Gastrocnemius medialis (tissue), 4 donors: ENCODE results near the gene KHNYN. TPM values are rescaled to one million over a fixed set of nuclear protein-coding genes. Genes with fewer than 3 reads are reported as not detected.
A peak's percentile ranks its signal among the peaks of the same experiment; 100 is the strongest.

Source experiments
- ATAC-seq, 2 donors: fragments of 150-250 bp; one replicate each; pipeline ENCODE4 v1.9.1; 2016
- DNase-seq, 2 donors: peaks; one replicate each; pipeline ENCODE4 v3.0.0-alpha.2; 2019
- H3K27ac ChIP-seq, 4 donors: fragments of 200-600 bp; sonication (generic); 1 replicate in 1 of 4; 2 replicates in 3 of 4; pipeline ENCODE4 v1.5.1; 2016 to 2018; ENCODE audit warnings: mild to moderate bottlenecking in 2 of 4, moderate library complexity in 1 of 4
- H3K27me3 ChIP-seq, 3 donors: fragments of 200-600 bp; sonication (generic) in 2 of 3; 1 replicate in 1 of 3; 2 replicates in 2 of 3; pipeline versions ENCODE4 v1.5.1 to v1.6.0; 2016 to 2019; ENCODE audit warnings: mild to moderate bottlenecking in 1 of 3, moderate library complexity in 1 of 3
- H3K36me3 ChIP-seq, 2 donors: fragments of 200-600 bp; sonication (generic) in 1 of 2; one replicate each; pipeline ENCODE4 v1.5.1; 2017 to 2018
- H3K4me1 ChIP-seq, 2 donors: fragments of 200-600 bp; sonication (generic) in 1 of 2; one replicate each; pipeline ENCODE4 v1.5.1; 2016 to 2017; ENCODE audit warnings: mild to moderate bottlenecking in 2 of 2
- H3K4me3 ChIP-seq, 4 donors: fragments of 200-600 bp; sonication (generic) in 3 of 4; 1 replicate in 1 of 4; 2 replicates in 3 of 4; pipeline ENCODE4 v1.5.1; 2016 to 2019; ENCODE audit warnings: mild to moderate bottlenecking in 2 of 4
- H3K9me3 ChIP-seq, 3 donors: fragments of 200-600 bp; sonication (generic) in 2 of 3; 1 replicate in 1 of 3; 2 replicates in 2 of 3; pipeline ENCODE4 v1.5.1; 2016 to 2019
- POLR2A ChIP-seq, 2 donors: fragments of 450-650 bp; IDR thresholded peaks; one replicate each; pipeline ENCODE4 v1.6.1; 2017; ENCODE audit warnings: antibody characterized with exemption in 2 of 2, mild to moderate bottlenecking in 2 of 2, moderate library complexity in 2 of 2
- in situ Hi-C, 4 donors: fragments of 200-750 bp; cut with MboI; loops; one replicate each; pipeline versions ENCODE4 v1.15.0 to v1.8.0; 2017; ENCODE audit warnings: low sequenced_read_pairs in 4 of 4
- intact Hi-C: fragments of 100-400 bp; cut with DNase I; formaldehyde crosslinking; loops from one replicate; pipeline ENCODE4 v1.15.1; 2023; ENCODE audit warnings: low total_unique reads
- total RNA-seq, 4 donors: library from RNA; depleted of rRNA; stranded (reverse); fragments of >200 nt; gene quantifications; one replicate each; pipeline versions ENCODE4 v1.1.0 to v1.2.3, GENCODE V29; 2016
- TF ChIP-seq, protein P1 (sequence below), 5 experiments: fragments of 450-650 bp in 3 of 5; fragments of 200-600 bp in 2 of 5; sonication (generic) in 2 of 5; IDR thresholded peaks in 4 of 5; conservative IDR thresholded peaks in 1 of 5; 1 replicate in 4 of 5; 2 replicates in 1 of 5; pipeline ENCODE4 v1.5.1; 2016 to 2019; ENCODE audit warnings: antibody characterized with exemption in 5 of 5, mild to moderate bottlenecking in 3 of 5, moderate library complexity in 3 of 5

Gene KHNYN
- total RNA-seq, 4 donors from 2014 or later, result 35.1 to 50.5 (median 44.7) TPM

DNA sequence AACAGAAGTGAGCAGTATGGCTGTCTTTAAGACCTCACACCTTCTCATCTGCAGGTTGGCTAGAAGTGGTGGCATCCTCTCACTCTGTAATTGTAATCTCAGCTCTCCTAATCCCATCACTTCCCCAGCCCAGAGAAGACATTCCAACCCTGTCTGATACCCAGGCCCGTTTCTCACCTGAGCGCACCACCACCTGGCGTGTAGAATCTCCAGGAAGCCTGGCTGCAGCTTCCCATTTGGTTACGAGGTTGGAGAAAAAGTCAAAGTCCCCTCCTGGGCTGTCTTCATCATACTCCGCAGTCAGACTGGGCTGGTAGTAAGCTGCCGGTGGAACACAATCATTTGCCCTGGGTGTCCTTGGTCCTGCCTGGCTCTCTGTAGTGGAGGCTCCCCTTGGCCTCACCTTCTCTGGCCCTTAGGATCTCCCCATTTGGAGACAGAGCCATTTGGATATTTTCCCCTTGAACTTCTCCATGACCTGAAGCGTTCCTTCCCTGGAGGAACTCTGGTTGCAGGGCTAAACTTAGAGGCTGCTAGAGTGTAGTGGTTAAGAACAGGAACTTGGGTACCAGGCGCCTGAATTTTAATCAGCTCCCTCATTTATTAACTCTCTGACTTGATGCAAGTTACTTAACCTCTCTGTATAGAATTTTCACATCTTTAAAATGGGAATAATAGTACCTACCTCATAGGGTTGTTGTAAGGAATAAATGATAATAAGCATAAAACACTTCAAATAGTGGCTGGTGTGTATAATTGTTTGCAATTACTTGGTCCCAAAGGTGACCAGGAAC lies 11.0 kb downstream of the KHNYN start:
- TF ChIP-seq POLR2A (IDR thresholded peaks at IDR 0.05), result no peak
- TF ChIP-seq, protein P1, sequence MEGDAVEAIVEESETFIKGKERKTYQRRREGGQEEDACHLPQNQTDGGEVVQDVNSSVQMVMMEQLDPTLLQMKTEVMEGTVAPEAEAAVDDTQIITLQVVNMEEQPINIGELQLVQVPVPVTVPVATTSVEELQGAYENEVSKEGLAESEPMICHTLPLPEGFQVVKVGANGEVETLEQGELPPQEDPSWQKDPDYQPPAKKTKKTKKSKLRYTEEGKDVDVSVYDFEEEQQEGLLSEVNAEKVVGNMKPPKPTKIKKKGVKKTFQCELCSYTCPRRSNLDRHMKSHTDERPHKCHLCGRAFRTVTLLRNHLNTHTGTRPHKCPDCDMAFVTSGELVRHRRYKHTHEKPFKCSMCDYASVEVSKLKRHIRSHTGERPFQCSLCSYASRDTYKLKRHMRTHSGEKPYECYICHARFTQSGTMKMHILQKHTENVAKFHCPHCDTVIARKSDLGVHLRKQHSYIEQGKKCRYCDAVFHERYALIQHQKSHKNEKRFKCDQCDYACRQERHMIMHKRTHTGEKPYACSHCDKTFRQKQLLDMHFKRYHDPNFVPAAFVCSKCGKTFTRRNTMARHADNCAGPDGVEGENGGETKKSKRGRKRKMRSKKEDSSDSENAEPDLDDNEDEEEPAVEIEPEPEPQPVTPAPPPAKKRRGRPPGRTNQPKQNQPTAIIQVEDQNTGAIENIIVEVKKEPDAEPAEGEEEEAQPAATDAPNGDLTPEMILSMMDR (IDR thresholded peaks at IDR 0.05 in 4 of 5, conservative IDR thresholded peaks at IDR 0.05 in 1 of 5), result no peak
- Histone ChIP-seq H3K9me3 (no peaks in the 10 kb centered on the region), H3K27ac (peak overlapping the region; percentile 97 to 99 (median 98)), H3K36me3 (peaks cover 0 to 50% of the 10 kb centered on the region in 2 donors), H3K4me3 (no peak overlapping the region), H3K4me1 (peaks cover 35 to 51% of the 10 kb centered on the region in 2 donors), H3K27me3 (peaks cover 0 to 3% (median 0%) of the 10 kb centered on the region in 3 donors)
- in situ Hi-C loops, result loop anchor here in 2 of 4 donors (25.0 kb wide), 2 partner anchors 204 to 1129 kb away; partner anchors contain the start of genes BCL2L2 (in 1 of the 2), GMPR2 (in 1 of the 2), NEDD8 (in 1 of the 2) and PABPN1 (in 1 of the 2)
- no peak for DNase-seq
- no peak for ATAC-seq
- intact Hi-C loops, result loop anchor here (10.0 kb wide), 1 partner anchor 966 kb away; no protein-coding TSS in a partner anchor

DNA sequence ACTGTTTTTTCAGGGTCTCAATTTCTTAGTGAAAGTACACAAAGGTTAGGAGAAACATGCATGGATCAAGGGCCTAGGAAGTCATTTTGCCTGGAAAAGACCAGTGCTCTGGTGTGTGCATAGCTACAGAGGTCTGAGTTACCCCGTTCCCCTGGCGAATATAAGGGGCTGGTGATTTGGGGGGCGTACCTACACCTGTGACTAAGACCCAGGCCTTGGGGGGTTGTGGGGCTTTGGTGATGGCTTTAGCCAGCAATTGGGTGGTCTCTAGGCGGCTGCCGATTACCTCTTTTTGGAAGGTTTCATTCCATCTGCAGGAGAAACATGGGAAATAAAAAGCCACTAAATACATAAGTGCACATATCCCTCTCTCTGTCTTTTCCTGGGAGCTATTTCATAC lies 11.7 kb downstream of the KHNYN start:
- ATAC-seq (no peak), DNase-seq (no peak)
- Histone ChIP-seq H3K4me1 (peaks cover 35 to 48% of the 10 kb centered on the region in 2 donors), H3K27ac (peak overlapping the region; percentile 97 to 99 (median 98)), H3K9me3 (no peaks in the 10 kb centered on the region), H3K36me3 (peaks cover 0 to 44% of the 10 kb centered on the region in 2 donors), H3K4me3 (peak overlapping the region; percentile 71 to 89 (median 82)), H3K27me3 (peaks cover 0 to 9% (median 0%) of the 10 kb centered on the region in 3 donors)
- in situ Hi-C loops (loop anchor here in 2 of 4 donors (25.0 kb wide), 2 partner anchors 204 to 1129 kb away; partner anchors contain the start of genes BCL2L2 (in 1 of the 2), GMPR2 (in 1 of the 2), NEDD8 (in 1 of the 2) and PABPN1 (in 1 of the 2)), intact Hi-C loops (loop anchor here (10.0 kb wide), 1 partner anchor 967 kb away; no protein-coding TSS in a partner anchor)
- TF ChIP-seq, protein P1 (IDR thresholded peaks at IDR 0.05 in 4 of 5, conservative IDR thresholded peaks at IDR 0.05 in 1 of 5), result no peak
- TF ChIP-seq POLR2A (IDR thresholded peaks at IDR 0.05), result no peak

GRCh38 chr14:24441904-24442239 lies 12.1 kb downstream of the KHNYN start:
- H3K4me1 ChIP-seq, result peaks cover 35 to 44% of the 10 kb centered on the region in 2 donors
- no peaks in the 10 kb centered on the region for H3K9me3 ChIP-seq
- TF ChIP-seq POLR2A (IDR thresholded peaks at IDR 0.05), result no peak
- TF ChIP-seq, protein P1 (IDR thresholded peaks at IDR 0.05 in 4 of 5, conservative IDR thresholded peaks at IDR 0.05 in 1 of 5), result no peak
- ATAC-seq, result no peak
- H3K27me3 ChIP-seq, result peaks cover 0 to 9% (median 0%) of the 10 kb centered on the region in 3 donors
- intact Hi-C loops (loop anchor here (1.0 to 10.0 kb wide), 3 partner anchors 13 to 967 kb away; partner anchors contain the start of genes CBLN3, DCAF11, KHNYN and NRL), in situ Hi-C loops (loop anchor here in 2 of 4 donors (25.0 kb wide), 2 partner anchors 205 to 1130 kb away; partner anchors contain the start of genes BCL2L2 (in 1 of the 2), GMPR2 (in 1 of the 2), NEDD8 (in 1 of the 2) and PABPN1 (in 1 of the 2))
- DNase-seq, result no peak
- peaks cover 0 to 44% of the 10 kb centered on the region in 2 donors for H3K36me3 ChIP-seq
- peak overlapping the region; percentile 97 to 99 (median 98) for H3K27ac ChIP-seq
- peak overlapping the region; percentile 71 to 89 (median 82) for H3K4me3 ChIP-seq

DNA sequence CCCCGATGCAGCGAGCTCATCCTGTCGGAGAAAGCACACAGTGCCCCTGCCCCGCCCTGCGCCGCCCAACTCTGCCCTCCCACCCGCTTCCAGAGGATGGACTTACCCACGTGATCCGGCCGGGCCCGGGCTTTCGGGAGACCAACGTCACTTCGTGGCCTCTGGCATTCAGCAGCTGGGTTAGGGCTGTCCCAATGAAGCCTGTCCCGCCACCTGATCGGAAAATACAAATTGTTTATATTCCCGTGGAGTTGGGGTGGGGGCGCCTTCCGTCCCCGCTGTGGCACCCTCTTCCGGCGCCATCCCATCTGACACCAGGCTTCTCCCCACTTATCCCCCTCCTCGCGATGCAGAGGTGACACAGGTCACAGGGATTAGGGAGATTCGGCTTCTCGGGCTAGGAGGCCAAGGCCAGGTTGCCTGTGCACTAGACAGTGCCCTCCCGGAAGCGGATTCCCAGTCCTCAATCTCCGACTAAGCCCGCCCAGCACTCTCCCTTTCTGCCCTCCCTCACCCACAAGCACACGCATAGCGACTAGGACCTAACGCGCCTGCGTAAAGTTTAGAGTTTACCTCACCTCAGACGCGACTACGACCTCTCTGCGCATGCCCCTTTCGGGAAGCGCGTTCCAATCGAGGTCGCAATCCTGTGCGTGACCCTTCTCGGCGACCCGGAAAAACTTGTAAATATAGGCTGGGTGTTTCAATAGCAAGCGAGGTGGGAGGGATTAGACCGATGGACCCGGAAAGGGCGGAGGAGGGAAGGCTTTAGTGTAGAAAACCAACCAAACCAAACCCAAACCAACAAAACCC lies 12.7 kb downstream of the KHNYN start, which contains the start of gene SDR39U1:
SDR39U1 (minus strand) TSS at position 537 of the 813 bp plus-strand sequence; CDS start at position 530, 7 bp downstream.
- ATAC-seq (peak; percentile 99), DNase-seq (peak; percentile 96 to 97)
- peaks cover 35 to 39% of the 10 kb centered on the region in 2 donors for H3K4me1 ChIP-seq
- H3K27me3 ChIP-seq, result peaks cover 0 to 9% (median 0%) of the 10 kb centered on the region in 3 donors
- H3K4me3 ChIP-seq, result peak within 1 kb of the TSS; percentile 71 to 89 (median 82)
- peaks cover 0 to 38% of the 10 kb centered on the region in 2 donors for H3K36me3 ChIP-seq
- intact Hi-C loops, result loop anchor here (1.0 to 10.0 kb wide), 3 partner anchors 14 to 968 kb away; partner anchors contain the start of genes CBLN3, DCAF11, KHNYN and NRL
- H3K9me3 ChIP-seq, result no peaks in the 10 kb centered on the region
- TF ChIP-seq, protein P1 (IDR thresholded peaks at IDR 0.05 in 4 of 5, conservative IDR thresholded peaks at IDR 0.05 in 1 of 5), result no peak
- TF ChIP-seq POLR2A (IDR thresholded peaks at IDR 0.05), result peak; percentile 83 to 88
- peak within 1 kb of the TSS; percentile 97 to 99 (median 98) for H3K27ac ChIP-seq
- in situ Hi-C loops, result loop anchor here in 2 of 4 donors (25.0 kb wide), 2 partner anchors 205 to 1130 kb away; partner anchors contain the start of genes BCL2L2 (in 1 of the 2), GMPR2 (in 1 of the 2), NEDD8 (in 1 of the 2) and PABPN1 (in 1 of the 2)
